Liver (tissue), 9 donors: ENCODE measurements around the gene FREM2. TPM values are rescaled to one million over a fixed set of nuclear protein-coding genes. Genes with fewer than 3 reads are reported as not detected.

Source experiments
- DNase-seq: peaks from one replicate; pipeline ENCODE4 v3.0.0-alpha.2; 2017; ENCODE audit warnings: low spot score
- H3K27ac ChIP-seq, 2 donors: one replicate each; pipeline ENCODE4 v1.7.0; 2013; ENCODE audit warnings: inconsistent platforms in 2 of 2, low read length in 2 of 2, control low read depth in 1 of 2, low read depth in 1 of 2, mild to moderate bottlenecking in 1 of 2
- H3K27me3 ChIP-seq, 4 donors: one replicate each; pipeline versions ENCODE4 v1.6.1 to v1.7.0; 2013; ENCODE audit warnings: low read length in 3 of 4, inconsistent platforms in 1 of 4, mild to moderate bottlenecking in 1 of 4, moderate library complexity in 1 of 4; ENCODE audit not compliant: control insufficient read depth in 4 of 4, insufficient read depth in 4 of 4
- H3K36me3 ChIP-seq, 4 donors: one replicate each; pipeline versions ENCODE4 v1.6.1 to v1.7.0; 2013; ENCODE audit warnings: low read length in 3 of 4, mild to moderate bottlenecking in 3 of 4, low read depth in 1 of 4, moderate library complexity in 1 of 4; ENCODE audit not compliant: control insufficient read depth in 4 of 4, insufficient read depth in 3 of 4
- H3K4me1 ChIP-seq, 4 donors: one replicate each; pipeline versions ENCODE4 v1.6.1 to v1.7.0; 2013; ENCODE audit warnings: low read length in 3 of 4, mild to moderate bottlenecking in 3 of 4, moderate library complexity in 1 of 4; ENCODE audit not compliant: control insufficient read depth in 4 of 4, insufficient read depth in 4 of 4
- H3K4me3 ChIP-seq, 3 donors: one replicate each; pipeline versions ENCODE4 v1.6.1 to v1.7.0; 2013; ENCODE audit warnings: low read length in 3 of 3, control low read depth in 1 of 3, low read depth in 1 of 3, mild to moderate bottlenecking in 1 of 3
- H3K9ac ChIP-seq, 2 donors: one replicate each; pipeline ENCODE4 v1.7.0; 2013; ENCODE audit warnings: low read length in 2 of 2, mild to moderate bottlenecking in 2 of 2, moderate library complexity in 2 of 2, control low read depth in 1 of 2, low read depth in 1 of 2
- H3K9me3 ChIP-seq, 4 donors: one replicate each; pipeline versions ENCODE4 v1.6.1 to v1.7.0; 2013; ENCODE audit warnings: low read length in 3 of 4; ENCODE audit not compliant: control insufficient read depth in 4 of 4
- ATF3 ChIP-seq: IDR thresholded peaks from 2 replicates; pipeline ENCODE4 v1.6.1; 2016; ENCODE audit warnings: antibody characterized with exemption
- CTCF ChIP-seq: fragments of 150-350 bp; IDR thresholded peaks from 2 replicates; pipeline ENCODE4 v1.5.1; 2017; ENCODE audit warnings: improper control_type of control experiment, low read depth, low read length; ENCODE audit not compliant: missing input control
- EGR1 ChIP-seq, 2 donors: IDR thresholded peaks; 2 replicates each; pipeline ENCODE4 v1.6.1; 2016 to 2018; ENCODE audit warnings: antibody characterized with exemption in 2 of 2, low read depth in 2 of 2
- FOXA1 ChIP-seq: IDR thresholded peaks from 2 replicates; pipeline ENCODE4 v1.6.1; 2016; ENCODE audit warnings: antibody characterized with exemption
- FOXA2 ChIP-seq: IDR thresholded peaks from 2 replicates; pipeline ENCODE4 v1.6.1; 2016; ENCODE audit warnings: antibody characterized with exemption
- GABPA ChIP-seq, 2 donors: IDR thresholded peaks in 1 of 2; conservative IDR thresholded peaks in 1 of 2; 2 replicates each; pipeline ENCODE4 v1.6.1; 2016; ENCODE audit warnings: antibody characterized with exemption in 2 of 2, mild to moderate bottlenecking in 1 of 2, moderate library complexity in 1 of 2
- HNF4A ChIP-seq, 2 donors: conservative IDR thresholded peaks; 2 replicates each; pipeline ENCODE4 v1.6.1; 2016; ENCODE audit warnings: antibody characterized with exemption in 2 of 2, mild to moderate bottlenecking in 2 of 2
- HNF4G ChIP-seq: IDR thresholded peaks from 2 replicates; pipeline ENCODE4 v1.6.1; 2016; ENCODE audit warnings: antibody characterized with exemption
- JUND ChIP-seq, 2 donors: IDR thresholded peaks; 2 replicates each; pipeline ENCODE4 v1.6.1; 2016; ENCODE audit warnings: antibody characterized with exemption in 2 of 2
- NR2F2 ChIP-seq: IDR thresholded peaks from 2 replicates; pipeline ENCODE4 v1.6.1; 2016; ENCODE audit warnings: antibody characterized with exemption
- RAD21 ChIP-seq, 2 donors: IDR thresholded peaks; 2 replicates each; pipeline ENCODE4 v1.6.1; 2016; ENCODE audit warnings: antibody characterized with exemption in 2 of 2, mild to moderate bottlenecking in 2 of 2
- REST ChIP-seq: IDR thresholded peaks from 2 replicates; pipeline ENCODE4 v1.6.1; 2016; ENCODE audit warnings: antibody characterized with exemption, mild to moderate bottlenecking
- RXRA ChIP-seq, 2 donors: IDR thresholded peaks; 2 replicates each; pipeline ENCODE4 v1.6.1; 2017 to 2018; ENCODE audit warnings: antibody characterized with exemption in 2 of 2, mild to moderate bottlenecking in 1 of 2
- SP1 ChIP-seq: IDR thresholded peaks from 2 replicates; pipeline ENCODE4 v1.6.1; 2018; ENCODE audit warnings: antibody characterized with exemption, mild to moderate bottlenecking
- TAF1 ChIP-seq: conservative IDR thresholded peaks from 2 replicates; pipeline ENCODE4 v1.6.1; 2016; ENCODE audit warnings: antibody characterized with exemption, mild to moderate bottlenecking
- YY1 ChIP-seq: IDR thresholded peaks from 2 replicates; pipeline ENCODE4 v1.6.1; 2016; ENCODE audit warnings: antibody characterized with exemption, mild to moderate bottlenecking
- ZBTB33 ChIP-seq: IDR thresholded peaks from 2 replicates; pipeline ENCODE4 v1.6.1; 2016; ENCODE audit warnings: antibody characterized with exemption
- WGBS: extraction: QIAGEN DNeasy Blood & Tissue Kit; methylation state at CpG from one replicate; pipeline ENCODE4 v1.1.7; 2013; 5-methylcytosine and 5-hydroxymethylcytosine counted together
- polyA plus RNA-seq, 2 donors: library from polyadenylated mRNA; stranded (reverse) in 1 of 2; unstranded in 1 of 2; fragments of 200-250 nt in 1 of 2; fragments of >200 nt in 1 of 2; fragmentation: Nextera tagmentation in 1 of 2; extraction: Ambion mirVana in 1 of 2; gene quantifications; one replicate each; pipeline versions ENCODE4 v1.2.1 to v1.2.3, GENCODE V29; 2013 to 2015
- total RNA-seq, 2 donors: library from RNA; depleted of rRNA; stranded (reverse); fragments of >200 nt; gene quantifications; one replicate each; pipeline ENCODE4 v1.2.3, GENCODE V29; 2014
- TF ChIP-seq, protein P1 (sequence below): IDR thresholded peaks from 2 replicates; pipeline ENCODE4 v1.6.1; 2016; ENCODE audit warnings: antibody characterized with exemption
- donor health status: healthy.
- donor health status: healthy.
- donor health status: healthy.
- donor health status: healthy.
- donor health status: healthy.

FREM2 gene
- total and polyA plus RNA-seq, 4 donors: 0.17 to 1.7 (median 0.37) TPM

DNA sequence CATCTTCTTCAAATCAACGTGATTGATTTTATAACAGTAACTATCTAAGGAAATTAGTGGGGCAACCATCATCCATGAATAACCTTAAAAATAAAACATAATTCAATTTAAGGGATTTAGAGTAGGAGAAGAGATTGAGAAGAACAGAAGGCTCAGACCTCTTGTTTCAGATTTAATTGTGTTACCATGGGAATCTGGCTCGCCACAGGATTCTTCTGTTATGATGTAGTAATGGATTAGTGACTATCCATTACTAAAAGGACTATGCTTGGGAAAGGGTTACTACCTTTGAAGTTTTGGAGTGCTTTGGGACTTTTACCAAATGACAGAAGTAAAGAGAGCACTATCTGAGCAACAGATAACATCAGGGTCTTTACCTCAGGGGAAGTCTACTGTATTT, 13.2 kb downstream of the FREM2 start (continued):
- TF ChIP-seq REST (no peak), RXRA (IDR thresholded peaks at IDR 0.05) (no peak), NR2F2 (no peak), HNF4G (no peak), RAD21 (IDR thresholded peaks at IDR 0.05) (no peak), HNF4A (conservative IDR thresholded peaks at IDR 0.05) (no peak)
- TF ChIP-seq, protein P1, sequence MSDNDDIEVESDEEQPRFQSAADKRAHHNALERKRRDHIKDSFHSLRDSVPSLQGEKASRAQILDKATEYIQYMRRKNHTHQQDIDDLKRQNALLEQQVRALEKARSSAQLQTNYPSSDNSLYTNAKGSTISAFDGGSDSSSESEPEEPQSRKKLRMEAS: no peak

DNA sequence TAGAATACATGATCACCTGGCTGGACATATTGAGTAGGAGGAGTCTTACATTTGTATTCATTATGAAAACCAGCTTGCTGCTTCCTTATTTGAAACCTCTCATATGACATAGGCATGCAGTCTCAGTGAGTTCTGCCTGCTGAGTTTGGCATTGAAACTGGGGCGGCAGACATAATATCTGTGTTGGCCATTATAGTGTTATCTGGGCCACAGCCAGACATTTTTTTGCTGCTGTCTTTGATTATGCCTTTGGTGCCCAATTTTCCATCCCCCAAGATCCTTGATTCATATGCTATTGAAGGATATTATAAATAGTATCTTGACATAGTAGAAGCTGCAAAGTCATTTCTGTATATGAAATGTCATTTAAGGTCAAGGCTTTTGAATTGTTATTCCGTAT, 15.8 kb downstream of the FREM2 start:
- H3K9ac ChIP-seq: no peak overlapping the region
- TF ChIP-seq FOXA1 (no peak), HNF4G (no peak), FOXA2 (no peak), JUND (IDR thresholded peaks at IDR 0.05) (no peak), HNF4A (conservative IDR thresholded peaks at IDR 0.05) (no peak), ZBTB33 (no peak), NR2F2 (no peak), SP1 (no peak), TAF1 (no peak), YY1 (no peak), EGR1 (IDR thresholded peaks at IDR 0.05; ENCODE audit: low read depth in 2 of 2) (no peak), RXRA (IDR thresholded peaks at IDR 0.05) (no peak), GABPA (IDR thresholded peaks at IDR 0.05 in 1 of 2, conservative IDR thresholded peaks at IDR 0.05 in 1 of 2) (no peak), CTCF (no peak), RAD21 (IDR thresholded peaks at IDR 0.05) (no peak), REST (no peak), ATF3 (no peak)
- TF ChIP-seq, protein P1: no peak

More for the DNA sequence above, 15.8 kb downstream of the FREM2 start:
- Histone ChIP-seq H3K27me3 (no peaks in the 10 kb centered on the region), H3K9me3 (no peaks in the 10 kb centered on the region), H3K4me3 (no peak overlapping the region), H3K36me3 (no peaks in the 10 kb centered on the region), H3K27ac (no peak overlapping the region), H3K4me1 (no peaks in the 10 kb centered on the region)
- DNase-seq: no peak
- 55% methylated on average over 2 of the region's 2 CpGs for WGBS
